ENCODE results near the gene PFKL.

Gene PFKL

GRCh38 chr21:44303490-44303981, 3.7 kb downstream of the PFKL start:
- no peaks in the 10 kb centered on the region for H3K27me3 ChIP-seq
- no peak for TF ChIP-seq Cebpa-rat (IDR thresholded peaks at IDR 0.05)
- peaks cover 63 to 90% (median 89%) of the 10 kb centered on the region in 10 experiments for H3K4me1 ChIP-seq
- H3K36me3 ChIP-seq: peaks cover 21 to 37% (median 26%) of the 10 kb centered on the region in 11 experiments
- H3K27ac ChIP-seq: peak overlapping the region in 4 of 11 experiments; percentile 30 to 87 (median 56); a peak in 6 of 22 replicates
- peak overlapping the region in 10 of 11 experiments; percentile 1 to 97 (median 89); a peak in 17 of 22 replicates for H3K9ac ChIP-seq
- H3K9me3 ChIP-seq (replicated peaks in 1 of 11): no peaks in the 10 kb centered on the region
- H3K4me2 ChIP-seq: peak overlapping the region; percentile 92 to 100 (median 98)
- H3K4me3 ChIP-seq: peak overlapping the region in 1 of 10 experiments; percentile 81; a peak in 2 of 20 replicates
- peaks cover 74 to 83% (median 81%) of the 10 kb centered on the region in 11 experiments for H4K20me1 ChIP-seq

GRCh38 chr21:44304011-44304616, 4.3 kb downstream of the PFKL start:
- H3K27ac ChIP-seq: peak overlapping the region in 7 of 11 experiments; percentile 10 to 87 (median 51); a peak in 8 of 22 replicates
- peak overlapping the region; percentile 92 to 100 (median 98) for H3K4me2 ChIP-seq

GRCh38 chr21:44304877-44305293, 5.0 kb downstream of the PFKL start:
- H4K20me1 ChIP-seq: peaks cover 87 to 96% (median 94%) of the 10 kb centered on the region in 11 experiments
- peak overlapping the region in 2 of 10 experiments; percentile 9 to 21; a peak in 2 of 20 replicates for H3K4me3 ChIP-seq
- peak overlapping the region in 6 of 11 experiments; percentile 44 to 87 (median 52); a peak in 12 of 22 replicates for H3K27ac ChIP-seq
- peaks cover 56 to 93% (median 92%) of the 10 kb centered on the region in 10 experiments for H3K4me1 ChIP-seq
- H3K4me2 ChIP-seq: peak overlapping the region; percentile 92 to 100 (median 98)
- TF ChIP-seq Cebpa-rat (IDR thresholded peaks at IDR 0.05): no peak
- peak overlapping the region; percentile 28 to 97 (median 66); a peak in 19 of 22 replicates for H3K9ac ChIP-seq
- peaks cover 27 to 51% (median 38%) of the 10 kb centered on the region in 11 experiments for H3K36me3 ChIP-seq
- H3K9me3 ChIP-seq (replicated peaks in 1 of 11): no peaks in the 10 kb centered on the region
- no peaks in the 10 kb centered on the region for H3K27me3 ChIP-seq

More at GRCh38 chr21:44304011-44304616, 4.3 kb downstream of the PFKL start:
- H3K9me3 ChIP-seq (replicated peaks in 1 of 11): no peaks in the 10 kb centered on the region
- no peak for TF ChIP-seq Cebpa-rat (IDR thresholded peaks at IDR 0.05)
- H3K36me3 ChIP-seq: peaks cover 21 to 43% (median 31%) of the 10 kb centered on the region in 11 experiments
- peaks cover 58 to 91% (median 89%) of the 10 kb centered on the region in 10 experiments for H3K4me1 ChIP-seq
- 0 out of 20 replicates have a peak overlapping the region, but pooled peaks of 1 of the 10 experiments have one; percentile 11 for H3K4me3 ChIP-seq
- H3K9ac ChIP-seq: peak overlapping the region; percentile 1 to 97 (median 88); a peak in 18 of 22 replicates
- H3K27me3 ChIP-seq: no peaks in the 10 kb centered on the region
- H4K20me1 ChIP-seq: peaks cover 79 to 88% (median 87%) of the 10 kb centered on the region in 11 experiments

GRCh38 chr21:44305691-44306090, 5.8 kb downstream of the PFKL start:
- peak overlapping the region in 3 of 10 experiments; percentile 9 to 32 (median 21); a peak in 2 of 20 replicates for H3K4me3 ChIP-seq
- H3K27ac ChIP-seq: peak overlapping the region in 8 of 11 experiments; percentile 11 to 87 (median 44); a peak in 17 of 22 replicates
- no peaks in the 10 kb centered on the region for H3K9me3 ChIP-seq (replicated peaks in 1 of 11)
- H3K27me3 ChIP-seq: no peaks in the 10 kb centered on the region
- peak overlapping the region; percentile 92 to 100 (median 98) for H3K4me2 ChIP-seq
- H3K36me3 ChIP-seq: peaks cover 35 to 59% (median 46%) of the 10 kb centered on the region in 11 experiments
- peaks cover 56 to 100% (median 97%) of the 10 kb centered on the region in 10 experiments for H3K4me1 ChIP-seq
- no peak for TF ChIP-seq Cebpa-rat (IDR thresholded peaks at IDR 0.05)
- H4K20me1 ChIP-seq: peaks cover 93 to 100% (median 100%) of the 10 kb centered on the region in 11 experiments
- H3K9ac ChIP-seq: peak overlapping the region; percentile 40 to 91 (median 61); a peak in 19 of 22 replicates

- H3K27ac ChIP-seq: peak overlapping the region in 3 of 11 experiments; percentile 12 to 87 (median 28); a peak in 2 of 22 replicates
- H3K4me1 ChIP-seq: peaks cover 44 to 85% (median 82%) of the 10 kb centered on the region in 10 experiments
- peaks cover 49 to 73% (median 61%) of the 10 kb centered on the region in 11 experiments for H3K36me3 ChIP-seq
- H3K9ac ChIP-seq: peak overlapping the region in 9 of 11 experiments; percentile 45 to 91 (median 66); a peak in 15 of 22 replicates
- TF ChIP-seq Cebpa-rat (IDR thresholded peaks at IDR 0.05): no peak
- no peaks in the 10 kb centered on the region for H3K27me3 ChIP-seq
- H4K20me1 ChIP-seq: peaks cover 80 to 100% (median 99%) of the 10 kb centered on the region in 11 experiments
- no peak overlapping the region for H3K4me3 ChIP-seq
- H3K9me3 ChIP-seq (replicated peaks in 1 of 11): no peaks in the 10 kb centered on the region
- H3K4me2 ChIP-seq: peak overlapping the region in 7 of 11 experiments; percentile 92 to 100 (median 98); a peak in 7 of 22 replicates
Observed at GRCh38 chr21:44306936-44307704, 7.3 kb downstream of the PFKL start.

GRCh38 chr21:44310628-44311507, 11.0 kb downstream of the PFKL start:
- TF ChIP-seq Cebpa-rat (IDR thresholded peaks at IDR 0.05): no peak
- Histone ChIP-seq H3K4me1 (peaks cover 6 to 48% (median 45%) of the 10 kb centered on the region in 10 experiments), H4K20me1 (peaks cover 43 to 100% (median 96%) of the 10 kb centered on the region in 11 experiments), H3K36me3 (peaks cover 75 to 100% (median 96%) of the 10 kb centered on the region in 11 experiments), H3K27me3 (no peaks in the 10 kb centered on the region), H3K9ac (peak overlapping the region in 6 of 11 experiments; percentile 21 to 58 (median 47); a peak in 5 of 22 replicates), H3K4me3 (no peak overlapping the region), H3K9me3 (replicated peaks in 1 of 11) (no peaks in the 10 kb centered on the region), H3K4me2 (peak overlapping the region in 3 of 11 experiments; percentile 30 to 53 (median 39); a peak in 3 of 22 replicates), H3K27ac (peak overlapping the region in 2 of 11 experiments; percentile 25 to 55; a peak in 3 of 22 replicates)

- peaks cover 0 to 36% (median 33%) of the 10 kb centered on the region in 10 experiments; a peak in 14 of 20 replicates for H3K4me1 ChIP-seq
- no peaks in the 10 kb centered on the region for H3K27me3 ChIP-seq
- peaks cover 76 to 100% (median 96%) of the 10 kb centered on the region in 11 experiments for H3K36me3 ChIP-seq
- no peak overlapping the region for H3K4me3 ChIP-seq
- H3K9me3 ChIP-seq (replicated peaks in 1 of 11): no peaks in the 10 kb centered on the region
- H3K27ac ChIP-seq: no peak overlapping the region
- H4K20me1 ChIP-seq: peaks cover 30 to 100% (median 94%) of the 10 kb centered on the region in 11 experiments
- H3K4me2 ChIP-seq: no peak overlapping the region
- TF ChIP-seq Cebpa-rat (IDR thresholded peaks at IDR 0.05): no peak
- no peak overlapping the region; a peak in 1 of 22 replicates for H3K9ac ChIP-seq
Observed at GRCh38 chr21:44312089-44312488, 12.2 kb downstream of the PFKL start.
